HG03095 (cell line): Measurements from ENCODE around the gene PDE11A.
"Not testable (repeated sequence)": the region's sequence is repeated elsewhere in the genome, so short reads cannot be mapped to it uniquely, and the experiment has no call there.

Experiments used
- ATAC-seq: cut with Tn5 transposase; IDR thresholded peaks from one replicate; pipeline ENCODE4 v1.9.1; 2021; ENCODE audit warnings: moderate library complexity; ENCODE audit not compliant: unreplicated experiment

Gene PDE11A

DNA sequence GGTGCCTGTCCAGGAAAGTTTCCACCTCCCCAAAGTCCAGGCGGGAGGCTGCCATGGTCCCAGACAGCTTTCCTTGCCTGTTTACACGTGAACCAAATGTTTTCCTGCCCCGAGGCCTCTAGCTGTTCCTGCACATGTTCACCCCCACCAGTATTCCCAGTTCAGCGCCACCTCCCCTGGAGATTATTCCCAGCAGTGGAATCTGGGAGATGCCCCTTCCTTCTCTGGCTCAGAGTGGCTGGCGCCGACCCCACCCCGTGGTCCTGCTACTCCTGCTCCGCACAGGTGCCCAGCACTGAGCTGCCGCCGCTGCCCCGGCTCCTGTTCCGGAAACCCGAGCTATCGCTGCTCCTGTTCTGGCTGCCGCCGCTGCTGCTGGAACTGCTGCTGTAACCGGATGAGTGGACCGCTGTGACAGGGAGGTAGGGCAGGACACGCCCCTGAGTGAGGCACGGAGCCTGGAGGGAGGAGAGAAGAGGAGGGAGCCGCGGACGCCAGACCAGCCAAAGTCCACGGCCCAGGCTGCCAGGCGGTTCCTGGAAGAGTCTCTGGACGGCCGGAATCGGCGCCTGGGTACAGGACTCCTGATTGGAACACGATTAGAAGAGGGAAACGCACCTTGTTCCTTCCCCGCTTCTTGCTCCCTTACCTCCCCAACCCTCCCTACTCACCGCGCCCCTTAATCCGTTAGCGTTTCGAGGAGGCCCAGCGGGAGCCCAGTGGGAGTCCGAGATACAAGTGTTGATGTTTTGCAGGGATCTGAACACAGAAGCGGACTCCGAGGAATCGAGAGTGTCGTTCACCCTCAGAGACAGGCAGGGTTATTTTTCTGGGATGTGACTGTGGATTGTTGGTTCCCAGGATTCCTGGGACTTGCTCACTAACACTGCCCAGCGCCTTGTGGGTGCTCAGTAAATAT is at the start of gene PDE11A:
TSS of gene PDE11A (minus strand) at position 395 of the 919 bp plus-strand sequence. CDS start at position 55, 340 bp downstream.
- no peak for ATAC-seq

DNA sequence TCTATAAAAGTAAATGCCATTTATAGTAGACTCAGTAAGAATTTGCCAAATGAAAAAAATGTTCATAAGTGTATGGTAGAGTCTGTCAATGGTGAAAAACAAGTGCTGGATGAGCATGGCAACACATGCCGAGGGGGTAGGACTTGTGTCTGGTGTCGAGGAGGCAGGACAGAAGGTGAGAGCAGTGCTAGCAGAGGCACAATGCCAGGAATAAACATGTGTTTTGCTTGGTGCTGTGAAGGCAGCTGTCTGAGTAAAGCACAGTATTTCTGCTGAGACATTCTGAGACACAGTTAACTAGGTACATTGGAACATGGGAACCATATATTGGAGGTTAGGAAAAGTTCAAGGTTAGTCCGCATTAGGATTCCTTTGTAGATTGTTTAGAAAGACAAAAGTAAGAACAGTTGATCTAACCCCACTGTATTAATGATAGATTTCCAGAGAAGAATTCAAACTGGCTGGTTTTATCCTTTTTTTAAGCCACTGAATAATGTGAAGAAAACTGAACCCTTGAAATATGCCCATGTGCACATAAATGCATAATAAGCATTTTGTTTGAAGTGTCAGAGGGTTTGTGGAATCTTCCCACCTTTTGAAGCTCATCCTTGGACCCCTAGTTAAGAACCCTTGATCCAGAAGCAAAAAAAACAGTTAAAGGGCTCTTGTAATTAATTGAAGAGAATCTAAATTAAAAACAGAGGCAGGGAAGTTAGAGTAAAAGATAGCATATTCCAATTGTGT is 46.8 kb upstream of the PDE11A start:
- ATAC-seq = no peak

DNA sequence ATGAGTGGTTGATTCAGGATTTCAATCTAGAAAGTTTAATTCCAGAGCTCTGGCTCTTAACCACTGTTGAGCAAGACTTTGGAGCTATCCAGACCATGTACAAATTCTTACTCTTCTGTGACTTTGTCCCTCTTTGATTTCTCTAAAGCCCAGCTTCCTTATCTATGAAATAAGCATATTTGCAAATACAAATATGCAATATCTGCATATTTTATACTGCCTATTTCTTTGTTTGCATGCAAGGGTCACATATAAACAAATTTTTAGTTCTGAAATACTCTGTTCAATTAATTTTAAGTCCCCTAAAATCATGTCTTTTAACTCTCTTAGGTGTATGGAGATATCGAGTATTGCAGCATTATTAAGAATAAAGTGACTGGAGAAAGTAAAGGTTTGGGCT is 45.1 kb upstream of the PDE11A start:
- ATAC-seq = no peak

DNA sequence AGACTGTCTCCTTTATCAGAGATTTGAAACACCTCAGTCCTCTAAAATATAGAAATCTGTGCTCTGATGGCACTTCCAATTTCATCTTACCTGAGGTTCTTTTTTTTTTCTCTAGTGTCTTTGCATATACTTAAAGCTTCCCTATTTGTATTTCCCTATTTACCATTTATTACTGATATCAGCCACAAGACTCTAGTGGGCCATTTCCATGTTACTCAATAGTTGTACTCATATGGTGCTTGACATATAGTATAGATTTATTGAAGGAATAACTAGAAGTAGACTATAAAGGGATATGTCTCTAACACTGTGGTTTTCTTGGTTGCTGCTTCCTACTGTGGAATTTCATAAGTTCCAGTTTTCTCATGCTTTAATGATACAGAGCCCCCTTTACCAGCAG is 42.7 kb upstream of the PDE11A start:
- ATAC-seq = no peak

DNA sequence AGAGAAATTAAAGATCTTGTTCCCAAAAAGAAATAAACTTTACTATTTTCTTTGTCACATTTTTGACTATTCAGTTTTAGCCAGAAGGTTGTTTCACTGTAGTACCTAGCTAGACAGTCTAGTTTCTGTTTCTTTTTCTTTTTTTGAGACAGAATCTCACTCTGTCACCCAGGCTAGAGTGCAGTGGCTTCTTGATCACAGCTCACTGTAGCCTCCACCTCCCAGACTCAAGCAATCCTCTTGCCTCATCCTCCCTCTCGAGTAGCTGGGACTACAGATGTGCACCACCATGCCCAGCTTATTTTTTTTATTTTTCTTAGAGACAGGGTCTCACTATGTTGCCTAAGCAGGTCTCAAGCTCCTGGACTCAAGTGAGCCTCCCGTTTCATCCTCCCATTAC is 41.9 kb upstream of the PDE11A start:
- ATAC-seq = peak; percentile 49

DNA sequence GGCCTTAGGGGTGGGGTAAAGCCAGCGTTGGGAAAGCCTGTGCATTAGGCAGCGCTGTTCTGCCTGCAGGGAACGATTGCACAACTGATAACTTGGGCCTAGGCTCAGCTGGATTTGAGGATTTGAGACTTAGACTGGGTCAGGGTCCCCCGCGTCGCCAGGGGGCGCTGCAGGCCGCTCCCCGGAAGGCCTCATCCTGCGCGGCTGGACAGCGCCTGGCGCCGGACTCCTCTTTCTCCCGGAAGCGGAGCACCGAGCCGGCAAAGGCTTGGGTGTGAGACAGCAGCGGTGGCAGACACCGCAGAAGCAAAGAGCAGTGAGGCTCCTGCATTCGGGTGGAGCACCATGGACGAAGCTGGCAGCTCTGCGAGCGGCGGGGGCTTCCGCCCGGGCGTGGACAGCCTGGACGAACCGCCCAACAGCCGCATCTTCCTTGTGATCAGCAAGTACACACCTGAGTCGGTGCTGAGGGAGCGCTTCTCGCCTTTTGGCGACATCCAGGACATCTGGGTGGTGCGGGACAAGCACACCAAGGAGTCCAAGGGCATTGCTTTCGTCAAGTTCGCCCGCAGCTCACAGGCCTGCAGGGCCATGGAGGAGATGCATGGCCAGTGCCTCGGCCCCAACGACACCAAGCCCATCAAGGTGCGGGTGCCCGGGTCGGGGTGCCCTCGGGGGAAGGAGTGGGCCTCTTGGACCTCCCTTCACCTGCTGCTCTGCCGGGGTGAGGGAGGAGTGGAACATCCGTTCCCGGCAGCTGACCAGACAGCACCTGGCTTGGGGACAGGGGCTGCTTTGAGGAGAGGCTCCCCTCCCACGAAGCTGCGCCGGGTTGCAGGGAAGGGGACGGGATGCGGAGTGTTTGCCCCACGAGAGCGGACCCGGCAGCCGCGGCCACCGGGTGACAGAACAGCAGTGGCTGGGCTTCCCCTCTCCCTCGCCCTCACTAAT is 39.9 kb upstream of the PDE11A start, which contains the start of gene RBM45:
TSS of gene RBM45 (plus strand) at position 236 of the 951 bp plus-strand sequence. CDS start at position 346, 110 bp downstream.
- ATAC-seq = peak; percentile 88

DNA sequence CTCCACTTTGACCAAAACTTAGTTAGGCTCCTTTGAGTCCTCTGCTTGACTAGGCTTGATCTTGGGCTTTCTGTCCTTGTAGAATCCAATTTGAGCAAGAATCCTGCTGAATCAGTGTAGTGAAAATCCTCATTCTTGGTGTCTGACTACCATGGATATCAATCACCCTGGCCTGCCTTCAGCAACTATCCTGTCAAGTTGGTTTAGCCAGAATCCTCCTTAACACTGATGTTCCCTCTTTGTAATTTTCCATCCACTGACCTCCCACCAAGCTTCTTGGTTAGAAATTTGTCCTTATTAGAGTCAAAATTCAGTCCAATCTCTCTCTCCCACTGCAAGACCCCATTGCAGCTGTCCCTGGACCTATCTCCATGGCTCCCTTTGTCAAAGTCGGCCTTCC is 39.2 kb upstream of the PDE11A start:
- ATAC-seq = no peak

DNA sequence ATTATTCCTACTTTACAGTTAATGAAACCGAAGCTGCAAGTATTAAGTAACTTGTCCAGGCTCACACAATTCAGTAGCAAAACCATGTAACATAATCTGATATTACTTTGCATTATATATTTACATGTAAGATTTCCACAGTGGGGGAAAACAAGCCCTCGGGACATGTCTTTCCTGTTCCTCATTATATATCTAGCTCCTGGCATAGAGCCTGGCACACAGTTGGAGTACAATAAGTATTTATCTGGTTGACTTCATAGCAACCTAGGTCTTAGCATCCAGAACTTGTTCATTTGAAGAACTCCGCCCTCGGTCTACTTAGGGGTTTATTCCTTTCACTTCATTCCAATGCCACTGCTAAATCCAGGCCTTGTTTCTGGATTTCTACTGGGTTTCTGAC is 38.1 kb upstream of the PDE11A start:
- no peak for ATAC-seq

DNA sequence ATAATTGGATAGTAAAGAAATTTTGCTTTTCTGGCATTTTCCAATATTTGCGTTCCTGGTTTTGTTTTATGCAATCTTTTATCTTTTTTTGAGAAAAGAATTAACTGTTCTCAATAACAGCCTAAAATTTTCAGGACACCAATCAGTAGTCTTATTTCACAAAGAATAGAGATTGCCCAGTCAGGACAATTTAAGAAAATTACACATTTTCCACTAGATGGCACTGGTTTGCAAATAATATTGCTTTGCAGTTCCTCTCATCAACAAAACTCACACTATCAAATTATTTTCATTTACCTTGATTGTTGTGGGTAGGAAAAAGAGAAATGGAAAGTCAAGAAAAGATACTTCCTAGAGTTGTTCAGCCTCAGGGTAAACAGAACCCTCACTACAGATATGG is 37.2 kb upstream of the PDE11A start:
- ATAC-seq = no peak

DNA sequence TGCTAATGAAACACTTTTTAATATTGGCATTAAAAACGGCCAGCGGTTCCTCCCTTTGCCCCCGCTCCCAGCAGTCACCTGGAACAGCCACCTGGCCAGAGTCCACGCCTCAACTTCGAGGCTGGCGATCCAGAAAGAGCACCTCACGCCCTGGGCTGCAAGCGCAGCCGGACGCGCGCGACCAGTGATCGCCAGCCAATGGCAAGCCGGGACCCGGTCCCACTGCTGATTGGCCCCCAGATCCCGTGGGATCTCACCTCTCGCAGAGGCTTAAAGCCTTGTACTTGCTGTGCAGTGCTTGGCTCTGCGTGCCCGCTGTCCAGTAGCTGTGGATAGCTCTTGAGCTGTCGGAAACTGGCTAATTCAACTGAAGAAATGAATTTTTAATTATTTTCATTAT is 35.6 kb upstream of the PDE11A start:
- no peak for ATAC-seq

DNA sequence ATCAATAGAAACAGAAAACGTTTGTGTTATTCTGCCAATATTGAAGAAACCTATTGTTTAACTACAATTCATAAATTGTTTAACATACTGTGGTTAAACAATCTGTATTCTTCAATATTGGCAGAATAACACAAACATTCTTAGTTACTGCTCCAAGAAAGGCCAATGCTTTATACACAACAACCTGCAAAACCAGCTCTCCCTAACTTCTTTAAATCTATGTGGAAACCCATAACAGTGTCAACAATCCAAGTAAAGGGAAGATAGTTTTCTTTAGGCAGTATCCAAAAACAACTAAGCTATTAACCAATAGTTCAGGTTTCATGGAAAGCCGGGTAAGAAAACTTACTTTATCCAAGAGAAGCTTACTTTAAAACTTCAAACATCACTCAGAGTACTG is 33.5 kb upstream of the PDE11A start:
- no peak for ATAC-seq

DNA sequence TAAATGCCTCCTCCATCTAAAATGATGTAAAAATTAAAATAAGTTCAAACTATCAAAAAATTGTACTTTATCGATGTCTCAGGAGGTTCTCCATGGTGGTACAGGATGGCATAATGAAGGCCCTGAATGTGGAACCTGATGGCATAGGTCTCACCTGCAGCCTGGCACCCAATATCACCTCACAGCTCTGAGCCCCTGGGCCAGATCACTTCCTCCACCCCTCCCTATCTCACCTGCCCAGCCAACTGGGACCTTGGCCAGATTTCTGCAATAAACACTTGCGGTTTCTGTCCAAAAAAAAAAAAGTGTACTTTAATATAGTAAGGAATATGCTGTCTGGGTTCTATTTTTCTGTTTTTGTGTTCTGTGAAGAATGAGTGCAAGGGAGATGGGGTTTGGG is 33.0 kb upstream of the PDE11A start:
- ATAC-seq = no peak

DNA sequence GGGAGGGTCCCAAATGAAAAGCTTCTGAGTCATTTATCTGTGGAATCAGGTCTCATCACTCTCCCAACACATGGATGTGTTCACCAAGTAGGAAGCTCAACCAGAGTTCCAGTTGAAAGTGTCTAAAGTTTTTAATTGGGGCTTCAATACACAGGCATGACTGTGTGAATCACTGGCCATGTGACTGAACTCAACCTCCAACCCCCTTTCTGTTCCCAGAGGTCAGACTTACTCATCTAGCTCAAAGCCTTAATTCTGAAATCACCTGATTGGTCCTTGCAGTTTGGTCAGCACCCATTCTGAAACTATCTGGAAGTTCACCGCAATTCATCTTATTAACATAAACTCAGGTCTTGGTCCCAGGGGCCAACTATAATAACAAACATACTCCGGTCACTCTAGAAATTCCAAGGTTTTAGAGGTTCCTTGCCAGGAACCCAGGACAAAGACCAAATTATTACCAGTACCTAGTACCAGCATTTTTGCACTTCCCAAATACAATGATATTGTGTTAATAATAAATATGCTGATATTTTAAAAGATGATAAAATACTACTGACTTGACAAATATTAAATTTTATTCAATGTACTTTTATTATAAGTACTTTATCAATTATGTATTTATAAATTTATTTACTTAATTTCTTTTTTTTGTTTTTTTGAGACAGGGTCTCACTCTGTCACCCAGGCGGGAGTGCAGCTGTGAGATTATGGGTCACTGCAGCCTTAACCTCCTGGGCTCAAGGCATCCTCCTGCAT is 28.9 kb upstream of the PDE11A start:
- ATAC-seq = no peak

DNA sequence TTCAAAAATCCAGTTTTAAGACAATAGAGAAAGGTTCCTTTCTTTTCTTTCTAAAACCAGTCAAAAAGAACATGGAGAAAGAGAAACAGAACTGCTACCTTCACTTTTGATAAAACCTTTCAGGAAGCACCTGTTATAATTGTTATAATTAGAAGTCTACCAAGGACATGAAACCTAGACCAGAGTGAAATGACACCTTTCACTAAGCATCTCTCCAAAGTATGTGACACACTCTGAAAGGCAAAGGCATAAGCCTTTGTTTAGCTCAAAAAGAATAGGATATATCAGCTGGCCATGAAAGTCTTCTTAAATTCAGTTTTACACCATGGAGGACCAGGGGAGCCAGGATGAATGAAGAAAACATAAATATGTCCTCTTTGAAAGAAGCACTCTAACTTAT is 20.9 kb upstream of the PDE11A start:
- no peak for ATAC-seq

DNA sequence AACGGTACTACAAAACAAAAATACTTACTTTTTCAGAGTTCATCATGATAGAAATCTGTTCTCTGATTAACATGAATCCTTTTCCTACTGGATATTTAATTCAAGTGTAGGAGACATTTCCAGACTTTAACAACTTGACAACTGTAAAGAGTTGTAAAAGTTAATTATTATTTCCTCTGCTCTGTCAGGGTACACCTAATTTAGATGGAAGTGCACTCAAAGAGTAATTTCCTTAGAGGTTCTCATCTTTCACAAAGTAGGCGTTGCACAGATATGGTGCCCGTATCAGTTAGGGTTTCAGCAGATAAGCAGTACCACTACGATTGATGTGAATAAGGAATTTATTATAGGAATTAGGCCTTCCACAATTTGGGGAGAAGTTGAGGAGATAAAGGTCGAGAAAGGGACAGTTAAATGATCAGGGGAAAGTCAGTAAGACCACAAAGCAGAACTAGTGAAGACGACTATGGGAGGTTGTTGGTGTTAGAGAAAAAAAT is 16.2 kb upstream of the PDE11A start:
- ATAC-seq = no peak

DNA sequence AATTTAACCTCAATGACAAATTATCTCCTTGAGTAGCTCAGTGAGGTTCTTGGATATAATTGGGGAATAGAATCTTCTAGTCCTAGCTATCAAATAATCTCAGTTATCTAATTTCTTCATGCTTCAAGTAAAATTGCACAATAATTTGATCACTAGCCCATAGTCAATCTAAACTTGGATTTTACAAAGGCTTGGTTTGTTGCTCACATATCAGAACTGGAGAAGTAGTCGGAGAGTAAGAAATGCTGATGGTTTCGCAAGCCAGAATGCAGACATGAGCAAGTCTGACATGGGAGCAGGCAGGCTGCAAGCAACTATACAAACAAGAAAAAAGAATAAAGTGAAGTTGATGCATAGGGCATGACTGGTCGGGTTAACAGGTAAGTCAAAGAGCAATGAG is 11.7 kb upstream of the PDE11A start:
- ATAC-seq = no peak

DNA sequence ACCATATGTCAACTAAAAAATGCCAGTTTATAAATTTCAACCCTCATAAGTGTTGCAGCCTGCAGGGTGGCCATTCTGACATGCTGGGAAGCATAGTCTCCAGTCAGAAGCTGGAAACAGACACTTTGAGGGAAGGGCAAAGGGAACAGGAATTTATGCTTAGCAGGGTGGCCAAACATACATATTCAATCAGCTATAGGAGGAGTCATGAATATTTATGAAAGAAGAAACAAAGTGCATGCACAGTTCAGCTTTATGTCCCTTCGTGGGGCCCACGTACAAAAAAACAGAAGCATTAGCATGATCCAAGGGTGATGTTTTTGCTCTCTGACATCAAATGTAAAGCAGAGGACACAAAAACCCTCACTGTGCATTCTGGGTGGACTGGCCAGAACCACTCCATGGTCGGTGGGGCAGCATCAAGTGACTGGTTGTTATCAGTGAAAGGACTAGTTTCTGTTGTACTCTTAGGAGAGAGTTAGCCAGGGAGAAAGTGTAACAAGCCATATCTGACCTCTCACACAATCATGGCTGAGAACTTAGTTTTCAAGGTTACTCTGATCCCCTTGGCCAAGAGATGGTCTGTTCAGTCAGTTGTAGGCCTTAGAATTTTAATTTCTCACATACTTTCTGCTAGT is 9.9 kb upstream of the PDE11A start:
- no peak for ATAC-seq

DNA sequence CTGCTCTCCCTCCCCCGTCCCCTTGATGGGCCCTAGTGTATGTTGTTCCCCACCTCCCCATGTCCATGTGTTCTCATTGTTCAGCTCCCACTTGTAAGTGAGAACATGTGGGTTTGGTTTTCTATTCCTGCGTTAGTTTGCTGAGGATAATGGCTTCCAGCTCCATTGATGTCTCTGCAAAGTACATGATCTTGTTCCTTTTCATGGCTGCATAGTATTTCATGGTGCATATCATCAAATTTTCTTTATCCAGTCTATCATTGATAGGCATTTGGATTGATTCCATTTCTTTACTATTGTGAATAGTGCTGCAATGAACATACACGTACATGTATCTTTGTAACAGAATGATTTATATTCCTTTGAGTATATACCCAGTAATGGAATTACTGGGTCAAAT is 6.7 kb upstream of the PDE11A start:
- not testable (repeated sequence) for ATAC-seq

DNA sequence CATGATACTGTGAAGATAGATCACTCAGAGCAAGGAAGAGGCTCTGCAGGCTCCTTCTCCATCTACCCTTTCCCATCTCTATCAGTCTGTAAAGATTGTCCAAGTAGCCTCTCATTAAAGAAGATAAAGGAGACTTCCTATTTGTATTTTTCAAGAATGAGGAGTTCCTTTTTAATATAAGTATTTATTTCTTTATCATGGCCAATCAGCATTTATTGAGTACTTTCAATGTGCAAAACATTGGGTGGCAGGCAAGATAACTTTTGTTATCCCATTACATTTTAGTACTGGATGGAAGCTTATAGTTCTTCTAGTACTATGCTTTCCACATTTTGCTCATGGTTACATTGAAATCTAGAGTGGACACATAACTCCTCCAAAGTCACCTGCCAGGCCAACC is 3.6 kb upstream of the PDE11A start:
- ATAC-seq = no peak

DNA sequence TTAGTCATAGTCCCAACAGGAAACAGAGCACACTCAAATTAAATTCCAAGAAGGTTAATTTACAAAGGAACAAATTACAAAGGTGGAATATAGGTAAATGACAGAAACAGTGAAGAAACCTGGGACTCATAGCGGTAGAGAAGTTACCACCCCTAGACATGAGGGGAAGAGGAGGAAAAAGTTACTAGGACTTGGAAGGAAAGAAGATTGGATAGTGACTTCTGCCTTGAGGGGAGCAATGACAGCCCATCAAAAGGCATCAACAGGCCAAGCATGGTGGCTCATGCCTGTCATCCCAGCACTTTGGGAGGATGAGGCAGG is 2.4 kb upstream of the PDE11A start:
- ATAC-seq = no peak
